OCI-LY7 (cell line): Measurements from ENCODE around the gene STAG1.

Source experiments
- CTCF ChIP-seq: fragments of 200-600 bp; sonication (generic); conservative IDR thresholded peaks from 2 replicates; pipeline ENCODE4 v1.5.1; 2014; ENCODE audit warnings: mild to moderate bottlenecking, antibody characterized with exemption, low read length, moderate library complexity, mixed read lengths
- EZH2phosphoT487 ChIP-seq: fragments of 200-600 bp; sonication (generic); IDR thresholded peaks from 2 replicates; pipeline ENCODE4 v1.6.1; 2018; ENCODE audit warnings: low read depth, borderline replicate concordance, mild to moderate bottlenecking, mixed run types, antibody characterized with exemption, low read length, moderate library complexity, mixed read lengths

DNA sequence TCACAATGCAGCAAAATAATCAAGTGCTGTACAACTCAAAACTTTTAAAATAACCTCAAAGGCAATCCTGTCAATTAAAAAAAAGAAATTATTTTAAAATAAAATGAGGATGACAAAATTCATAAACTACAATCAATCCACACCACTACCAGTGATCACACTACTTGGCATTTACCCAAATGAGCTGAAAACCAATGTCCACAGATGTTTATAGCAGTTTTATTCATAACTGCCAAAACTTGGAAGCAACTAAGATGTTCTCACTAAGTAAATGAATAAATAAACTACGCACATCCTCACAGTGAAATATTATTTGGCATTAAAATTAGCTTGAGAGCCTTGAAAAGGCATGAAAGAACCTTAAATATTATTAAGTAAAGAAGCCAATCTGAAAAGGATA is 121.3 kb downstream of the STAG1 start:
- no peak for TF ChIP-seq CTCF
- TF ChIP-seq EZH2phosphoT487, result no peak
